HG02943 (cell line): Measurements from ENCODE around the gene ATP6V0E2.

Experiments used
- ATAC-seq: cut with Tn5 transposase; IDR thresholded peaks from one replicate; pipeline ENCODE4 v1.9.1; 2021; ENCODE audit warnings: mild to moderate bottlenecking, low read depth, moderate library complexity; ENCODE audit not compliant: unreplicated experiment

Gene ATP6V0E2

DNA sequence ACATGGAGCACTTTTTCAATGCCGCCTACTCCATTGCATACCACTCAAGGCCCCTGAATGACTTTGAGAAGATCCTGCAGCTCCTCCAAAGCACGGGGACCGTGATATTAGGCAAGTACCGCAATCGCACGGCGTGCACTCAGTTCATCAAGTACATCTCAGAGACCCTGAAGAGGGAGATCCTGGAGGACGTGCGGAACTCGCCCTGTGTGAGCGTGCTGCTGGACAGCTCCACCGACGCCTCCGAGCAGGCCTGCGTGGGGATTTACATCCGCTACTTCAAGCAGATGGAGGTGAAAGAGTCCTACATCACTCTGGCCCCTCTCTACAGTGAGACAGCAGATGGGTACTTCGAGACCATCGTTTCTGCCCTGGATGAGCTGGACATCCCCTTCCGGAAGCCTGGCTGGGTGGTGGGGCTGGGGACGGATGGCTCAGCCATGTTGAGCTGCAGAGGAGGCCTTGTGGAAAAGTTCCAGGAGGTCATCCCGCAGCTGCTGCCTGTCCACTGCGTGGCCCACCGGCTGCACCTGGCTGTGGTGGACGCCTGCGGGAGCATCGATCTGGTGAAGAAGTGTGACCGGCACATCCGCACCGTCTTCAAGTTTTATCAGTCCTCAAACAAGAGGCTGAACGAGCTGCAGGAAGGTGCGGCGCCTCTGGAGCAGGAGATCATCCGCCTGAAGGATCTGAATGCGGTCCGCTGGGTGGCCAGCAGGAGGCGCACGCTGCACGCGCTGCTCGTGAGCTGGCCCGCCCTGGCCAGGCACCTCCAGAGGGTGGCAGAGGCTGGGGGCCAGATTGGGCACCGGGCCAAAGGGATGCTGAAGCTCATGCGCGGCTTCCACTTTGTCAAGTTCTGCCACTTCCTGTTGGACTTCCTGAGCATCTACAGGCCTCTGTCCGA, 12.7 kb upstream of the ATP6V0E2 start:
- no peak for ATAC-seq

DNA sequence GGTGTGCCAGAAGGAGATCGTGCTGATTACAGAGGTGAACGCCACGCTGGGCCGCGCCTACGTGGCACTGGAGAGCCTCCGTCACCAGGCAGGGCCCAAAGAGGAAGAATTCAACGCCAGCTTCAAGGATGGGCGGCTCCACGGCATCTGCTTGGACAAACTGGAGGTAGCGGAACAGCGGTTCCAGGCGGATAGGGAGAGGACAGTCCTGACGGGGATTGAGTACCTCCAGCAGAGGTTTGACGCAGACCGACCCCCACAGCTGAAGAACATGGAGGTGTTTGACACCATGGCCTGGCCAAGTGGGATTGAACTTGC, 12.1 kb upstream of the ATP6V0E2 start:
- no peak for ATAC-seq

GRCh38 chr7:149862156-149862555, 11.6 kb upstream of the ATP6V0E2 start:
- ATAC-seq = no peak

DNA sequence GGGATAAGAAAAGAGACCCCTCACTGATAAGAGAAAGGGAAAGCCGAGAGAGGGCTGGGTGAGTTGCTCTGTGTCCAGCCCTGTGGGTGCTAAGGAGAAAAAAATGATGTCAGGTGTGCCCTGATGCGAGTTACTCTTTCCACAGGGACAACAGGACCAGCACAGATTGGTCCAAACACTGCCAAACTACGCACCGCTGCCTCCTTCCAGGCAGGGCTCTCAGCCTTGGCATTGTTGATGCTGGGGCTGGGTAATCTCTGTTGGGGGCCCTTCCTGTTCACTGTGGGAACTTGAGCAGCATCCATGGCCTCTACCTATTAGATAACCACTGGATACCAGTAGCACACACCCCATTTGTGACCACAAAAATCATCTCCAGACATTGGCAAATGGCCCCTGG, 10.3 kb upstream of the ATP6V0E2 start:
- ATAC-seq = no peak

- no peak for ATAC-seq
These were observed 9.7 kb upstream of the ATP6V0E2 start for GRCh38 chr7:149864023-149864422.

DNA sequence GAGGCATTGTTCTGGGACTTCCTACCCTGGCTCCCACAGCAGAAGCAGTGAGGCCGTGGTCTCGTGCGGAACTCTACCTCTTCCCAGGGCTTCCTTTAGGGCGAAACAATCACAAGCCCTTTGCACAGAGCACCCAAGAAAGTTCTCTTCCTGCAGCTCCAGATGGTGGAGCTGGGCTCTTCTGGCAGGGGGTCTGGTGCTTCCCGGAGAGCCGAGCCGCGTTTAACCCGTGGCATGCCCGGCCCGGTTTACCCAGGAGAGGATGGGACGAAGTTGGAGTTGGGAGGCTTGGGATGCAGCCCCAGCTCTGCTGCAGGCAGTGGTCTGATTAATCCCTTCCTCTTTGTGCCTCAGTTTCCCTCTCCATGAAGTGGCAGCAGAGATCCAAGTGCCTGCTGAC, 9.0 kb upstream of the ATP6V0E2 start:
- ATAC-seq = no peak

GRCh38 chr7:149865437-149865836, 8.3 kb upstream of the ATP6V0E2 start:
- ATAC-seq = peak; percentile 54

DNA sequence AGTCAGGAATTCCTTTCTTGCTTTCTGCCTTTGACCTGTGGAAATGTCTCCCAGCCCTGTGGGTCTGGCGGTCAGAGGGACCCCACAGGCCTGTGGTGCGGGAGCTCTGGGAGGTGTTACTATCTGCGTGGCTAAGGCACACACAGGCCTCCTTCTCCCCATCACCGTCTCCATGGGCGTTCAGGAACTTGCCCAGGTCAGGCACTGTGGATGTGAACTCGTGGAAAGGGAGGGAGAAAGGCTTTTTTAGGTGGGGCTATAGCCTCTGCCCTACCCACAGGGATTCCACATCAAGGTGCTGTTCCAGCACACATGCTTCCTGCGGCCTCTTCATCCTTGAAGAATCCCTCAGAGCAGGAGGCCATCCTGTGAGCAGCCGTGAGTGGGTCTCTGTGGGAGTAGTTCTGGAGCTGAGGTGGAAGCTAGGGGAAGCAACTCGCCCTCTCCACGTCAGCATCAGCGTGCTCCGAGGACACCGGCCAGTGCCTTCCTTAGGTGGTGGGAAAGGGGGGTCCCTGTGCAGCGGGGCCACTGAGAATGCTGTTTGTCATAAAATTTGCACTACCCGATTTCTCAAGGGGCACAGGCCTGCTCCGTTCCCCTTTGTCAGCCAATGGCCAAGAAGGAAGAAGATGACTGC, 7.5 kb upstream of the ATP6V0E2 start:
- ATAC-seq = no peak

DNA sequence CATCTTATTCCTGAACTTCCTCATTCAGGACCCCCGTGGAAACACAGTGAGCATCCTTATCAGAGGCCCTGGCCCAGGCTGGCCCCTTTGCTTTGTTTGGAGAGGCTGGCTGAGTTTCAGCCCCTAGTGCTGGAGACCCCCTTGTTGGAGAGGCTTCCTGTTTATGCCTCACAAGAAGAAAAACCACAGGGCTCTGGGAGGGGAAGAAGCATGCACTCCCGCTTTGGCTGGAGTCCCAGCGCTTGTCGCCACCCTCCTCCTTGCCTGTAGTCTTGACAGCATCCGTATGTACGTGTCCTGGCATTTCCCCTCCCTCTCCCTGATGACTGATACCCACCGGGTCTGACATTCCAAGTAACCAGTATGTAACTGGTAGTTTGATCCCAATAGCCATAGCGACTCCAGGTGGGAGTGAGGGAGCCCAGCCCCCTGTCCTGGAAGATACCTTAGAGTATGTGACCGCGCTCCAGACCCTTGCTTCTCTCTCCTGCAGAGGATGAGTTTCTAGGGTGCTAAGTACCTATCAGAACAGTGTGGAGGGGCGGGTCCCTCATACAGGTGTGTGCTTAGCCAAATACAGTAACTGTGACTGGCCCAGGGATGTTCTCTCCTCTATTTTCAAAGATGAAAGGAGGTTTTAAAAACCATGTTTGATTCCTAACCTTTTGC, 6.9 kb upstream of the ATP6V0E2 start:
- ATAC-seq = no peak

DNA sequence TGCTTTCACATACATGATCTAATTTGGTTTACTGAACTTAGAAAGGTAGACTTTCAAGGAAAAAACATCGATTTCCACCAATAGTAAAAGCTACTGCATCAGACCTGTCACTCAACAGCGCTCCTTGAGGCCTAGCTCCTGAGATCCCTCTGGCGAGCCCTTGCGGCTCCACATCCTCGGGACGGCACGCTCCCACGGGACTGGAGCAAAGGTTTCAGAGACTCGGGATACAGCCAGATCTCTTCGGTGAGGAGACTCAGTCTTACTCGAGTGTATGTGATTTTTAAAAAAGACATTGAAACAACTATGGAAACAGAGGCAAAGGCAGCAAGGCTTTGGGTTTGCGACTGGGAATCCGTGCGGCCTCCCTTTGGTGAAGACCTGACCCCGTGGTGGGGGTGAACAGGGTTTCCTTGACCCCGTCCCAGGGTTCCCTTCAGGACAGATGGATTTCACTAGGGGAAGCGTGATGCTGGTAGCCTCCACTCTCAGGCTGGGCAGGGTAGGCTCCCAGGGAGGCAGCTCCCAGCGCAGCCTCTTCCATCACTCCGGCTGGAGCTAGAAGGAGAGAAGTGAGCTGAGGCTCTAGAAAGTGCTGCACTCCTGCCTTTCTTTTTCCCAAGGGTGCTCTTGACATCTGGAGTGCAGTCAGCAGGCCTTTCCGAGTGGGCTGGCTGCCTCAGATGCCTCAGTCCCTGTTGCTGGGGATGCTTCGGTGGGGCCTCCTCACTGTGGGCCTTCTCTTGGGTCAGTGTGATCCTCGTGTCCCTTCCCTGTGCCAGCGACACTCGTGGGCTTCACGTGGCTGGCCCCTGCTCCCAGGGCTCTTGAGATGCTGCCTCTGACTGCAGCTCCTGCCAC, 5.8 kb upstream of the ATP6V0E2 start:
- no peak for ATAC-seq

GRCh38 chr7:149868623-149869290, 5.0 kb upstream of the ATP6V0E2 start:
- no peak for ATAC-seq

DNA sequence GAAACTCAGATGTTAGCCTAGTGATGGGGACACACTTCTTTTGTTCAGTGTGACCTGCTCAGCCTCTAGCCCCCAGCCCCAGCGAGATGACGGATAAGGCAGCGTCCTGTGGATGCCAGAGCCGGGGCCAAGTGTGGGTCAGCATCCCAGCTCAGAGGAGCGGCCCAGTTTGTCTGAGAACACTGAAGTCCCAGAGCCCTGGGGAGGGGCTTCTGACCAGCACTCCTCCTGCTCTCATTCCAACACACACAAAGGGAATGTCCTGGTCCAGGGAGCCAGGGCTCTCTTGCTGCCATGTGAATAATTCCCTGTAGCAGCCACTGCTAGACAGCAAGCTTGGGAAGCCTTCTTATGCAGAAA, 4.5 kb upstream of the ATP6V0E2 start:
- no peak for ATAC-seq

DNA sequence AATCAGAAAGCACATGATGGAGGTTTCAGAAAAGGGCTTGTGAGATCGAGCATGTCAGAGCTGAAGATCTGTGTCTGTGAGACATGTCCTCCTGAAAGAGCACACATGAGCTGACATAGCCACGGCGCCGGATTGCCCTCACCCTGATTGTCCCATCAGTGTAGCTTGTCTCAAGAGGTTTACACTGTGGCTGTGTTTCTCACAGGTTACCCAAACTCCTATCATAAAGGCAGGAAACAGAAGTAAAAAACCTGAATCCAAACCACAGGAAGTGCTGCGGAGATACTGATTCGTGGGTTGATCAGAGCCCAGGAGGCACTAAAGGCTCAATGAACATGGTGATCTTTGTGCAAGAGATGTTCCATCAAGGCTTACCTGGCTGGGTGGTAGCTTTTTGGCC, 3.9 kb upstream of the ATP6V0E2 start:
- ATAC-seq = no peak

- no peak for ATAC-seq
These were observed 3.5 kb upstream of the ATP6V0E2 start for GRCh38 chr7:149870274-149870673.

DNA sequence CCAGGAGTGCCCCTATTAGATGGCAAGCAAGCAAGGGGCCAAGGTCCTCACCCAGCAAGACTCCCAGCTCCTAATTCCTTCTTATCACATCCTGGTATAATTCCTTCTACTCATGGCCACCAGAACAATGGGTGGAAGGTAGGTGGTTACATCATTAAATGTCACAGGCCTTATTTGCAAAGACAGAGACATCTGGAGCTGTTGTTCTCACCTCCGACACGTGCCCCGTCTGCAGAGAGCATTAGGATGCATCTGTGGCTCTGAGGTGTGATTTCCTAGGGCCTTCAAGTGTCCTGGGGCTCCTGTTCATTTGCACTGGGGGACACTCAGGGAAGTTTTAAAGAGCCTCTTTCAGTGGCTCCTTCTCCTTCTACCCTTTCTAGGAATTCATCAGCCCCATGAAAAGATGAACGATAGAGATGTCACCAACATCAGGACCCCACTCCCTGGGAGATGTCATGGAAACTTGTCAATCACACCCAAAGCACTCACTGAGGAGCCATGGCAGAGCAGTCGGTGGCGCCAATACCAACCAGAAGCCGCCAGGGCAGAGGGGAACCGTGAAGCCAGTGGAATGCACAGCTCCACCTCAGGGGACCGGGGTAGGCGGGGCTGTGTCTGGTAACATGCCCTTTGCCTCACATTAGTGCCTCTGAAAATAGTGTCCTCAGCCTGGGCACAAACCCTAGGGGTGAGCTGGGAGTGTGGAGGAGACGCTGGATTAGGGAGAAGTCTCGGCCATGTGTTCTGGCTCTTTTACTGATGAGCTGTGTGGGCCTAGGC, 2.9 kb upstream of the ATP6V0E2 start:
- no peak for ATAC-seq

- no peak for ATAC-seq
These were observed 2.2 kb upstream of the ATP6V0E2 start for GRCh38 chr7:149871576-149871975.

DNA sequence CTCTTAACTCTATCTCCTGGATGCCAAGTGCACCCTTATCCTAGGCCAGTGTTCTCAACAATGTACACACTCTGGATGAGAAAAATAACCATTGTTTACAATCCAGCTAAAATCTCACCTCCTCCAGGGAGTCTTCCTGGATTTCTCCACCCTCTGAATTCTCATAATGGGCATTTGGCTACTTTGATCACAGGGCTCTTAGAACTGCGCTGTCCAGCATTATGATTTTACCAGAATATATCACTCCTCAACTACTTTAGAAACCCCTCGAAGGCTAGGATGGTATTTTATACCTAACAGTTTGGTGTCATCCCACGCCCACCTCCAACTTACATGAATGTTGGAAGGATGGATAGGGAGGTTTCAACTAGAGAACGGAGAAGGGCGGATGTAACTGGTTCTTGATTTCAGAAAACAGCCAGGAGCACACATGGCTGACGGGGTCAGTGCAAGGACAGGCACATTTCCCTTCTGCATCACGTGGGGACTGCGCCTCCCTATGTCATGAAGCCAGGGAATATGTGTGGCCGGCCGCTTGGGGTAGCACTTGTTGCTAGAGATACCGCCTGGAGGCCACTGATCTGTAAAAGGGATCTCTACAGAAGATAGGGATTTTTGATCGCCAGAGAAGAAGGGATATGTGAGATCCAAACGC, 1.2 kb upstream of the ATP6V0E2 start:
- ATAC-seq = no peak

DNA sequence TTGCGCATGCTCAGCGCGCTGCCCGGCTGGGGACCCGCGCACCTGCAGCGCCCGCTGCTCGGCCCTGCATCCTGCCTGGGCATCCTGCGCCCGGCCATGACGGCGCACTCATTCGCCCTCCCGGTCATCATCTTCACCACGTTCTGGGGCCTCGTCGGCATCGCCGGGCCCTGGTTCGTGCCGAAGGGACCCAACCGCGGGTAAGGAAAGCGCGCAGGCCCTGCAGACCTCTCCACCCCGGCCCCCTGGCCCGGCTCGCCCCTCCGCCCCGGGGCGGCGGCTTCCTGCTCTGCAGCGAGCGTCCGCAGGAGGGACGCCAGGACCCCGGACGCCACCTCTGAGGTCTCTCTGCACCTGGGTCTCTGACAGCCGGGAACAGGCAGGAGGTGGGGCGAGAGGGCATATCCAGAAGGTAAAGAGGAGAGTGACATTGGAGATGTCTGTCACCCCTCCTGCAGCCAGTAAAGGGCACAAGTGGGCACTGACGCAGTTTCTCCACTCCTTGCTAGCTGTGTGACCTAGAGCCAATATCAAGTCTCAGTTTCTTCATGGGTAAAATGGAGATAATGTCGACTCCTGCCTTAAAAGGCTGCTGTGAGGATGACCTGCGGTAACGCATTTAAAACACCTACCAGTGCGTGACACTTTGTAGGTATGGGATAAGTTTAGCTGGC, 338 bp downstream of the ATP6V0E2 start:
- peak; percentile 34 for ATAC-seq
